ENCODE data around the gene ADAM29.
"Not testable (repeated sequence)": the region's sequence is repeated elsewhere in the genome, so short reads cannot be mapped to it uniquely, and the experiment has no call there.

Gene ADAM29

GRCh38 chr4:174996079-174996478, 77.9 kb downstream of the ADAM29 start:
- DNase-seq = no peak
- H3K36me3 ChIP-seq (replicated peaks; ENCODE audit: insufficient read depth, low read length) = no peaks in the 10 kb centered on the region
- no peaks in the 10 kb centered on the region for H3K79me2 ChIP-seq (ENCODE audit: low read length)
- no peaks in the 10 kb centered on the region for H3F3A ChIP-seq (ENCODE audit: insufficient read depth, low read length)
- H3K4me3 ChIP-seq (ENCODE audit: low read length) = no peak overlapping the region
- H3K27ac ChIP-seq (ENCODE audit: low read length) = no peak overlapping the region
- H4K20me1 ChIP-seq (ENCODE audit: insufficient read depth, low read length) = no peaks in the 10 kb centered on the region
- no peaks in the 10 kb centered on the region for H3K4me1 ChIP-seq (ENCODE audit: low read length)
- no peaks in the 10 kb centered on the region for H3K9me2 ChIP-seq (replicated peaks; ENCODE audit: insufficient read depth, low read length)
- TF ChIP-seq EZH2phosphoT487 (IDR thresholded peaks at IDR 0.05; ENCODE audit: low read length) (no peak), EZH2 (optimal IDR thresholded peaks at IDR 0.05; ENCODE audit: low read depth, low read length) (no peak), CTCF (IDR thresholded peaks at IDR 0.05; ENCODE audit: low read length) (no peak)
- no peak overlapping the region for H3K9ac ChIP-seq (ENCODE audit: low read length)
- H2AFZ ChIP-seq (ENCODE audit: low read length) = no peak overlapping the region
- H3K27me3 ChIP-seq (replicated peaks; ENCODE audit: insufficient read depth, low read length) = no peaks in the 10 kb centered on the region
- H3K4me2 ChIP-seq (ENCODE audit: low read depth, low read length) = no peak overlapping the region
- H3K9me3 ChIP-seq (replicated peaks; ENCODE audit: insufficient read depth, low read length) = no peaks in the 10 kb centered on the region

- Histone ChIP-seq H2AFZ (ENCODE audit: low read length) (no peak overlapping the region), H3K4me2 (ENCODE audit: low read depth, low read length) (no peak overlapping the region)
- no peak for DNase-seq
Observed at GRCh38 chr4:174999407-174999806, 81.2 kb downstream of the ADAM29 start.

GRCh38 chr4:175017751-175018150, 99.6 kb downstream of the ADAM29 start:
- no peaks in the 10 kb centered on the region for H3K79me2 ChIP-seq (ENCODE audit: low read length)
- TF ChIP-seq EZH2 (optimal IDR thresholded peaks at IDR 0.05; ENCODE audit: low read depth, low read length) = no peak
- no peak for TF ChIP-seq CTCF (IDR thresholded peaks at IDR 0.05; ENCODE audit: low read length)
- no peak for TF ChIP-seq EZH2phosphoT487 (IDR thresholded peaks at IDR 0.05; ENCODE audit: low read length)
- H3K4me2 ChIP-seq (ENCODE audit: low read depth, low read length) = no peak overlapping the region

More at GRCh38 chr4:174999407-174999806, 81.2 kb downstream of the ADAM29 start:
- no peaks in the 10 kb centered on the region for H3K36me3 ChIP-seq (replicated peaks; ENCODE audit: insufficient read depth, low read length)
- H3F3A ChIP-seq (ENCODE audit: insufficient read depth, low read length) = no peaks in the 10 kb centered on the region
- no peak overlapping the region for H3K27ac ChIP-seq (ENCODE audit: low read length)
- TF ChIP-seq EZH2 (optimal IDR thresholded peaks at IDR 0.05; ENCODE audit: low read depth, low read length) = no peak
- no peak for TF ChIP-seq EZH2phosphoT487 (IDR thresholded peaks at IDR 0.05; ENCODE audit: low read length)
- no peak for TF ChIP-seq CTCF (IDR thresholded peaks at IDR 0.05; ENCODE audit: low read length)
- H3K27me3 ChIP-seq (replicated peaks; ENCODE audit: insufficient read depth, low read length) = no peaks in the 10 kb centered on the region
- no peaks in the 10 kb centered on the region for H3K79me2 ChIP-seq (ENCODE audit: low read length)
- H3K4me3 ChIP-seq (ENCODE audit: low read length) = no peak overlapping the region
- no peaks in the 10 kb centered on the region for H3K9me2 ChIP-seq (replicated peaks; ENCODE audit: insufficient read depth, low read length)
- H3K9ac ChIP-seq (ENCODE audit: low read length) = no peak overlapping the region
- no peaks in the 10 kb centered on the region for H3K9me3 ChIP-seq (replicated peaks; ENCODE audit: insufficient read depth, low read length)
- no peaks in the 10 kb centered on the region for H4K20me1 ChIP-seq (ENCODE audit: insufficient read depth, low read length)
- H3K4me1 ChIP-seq (ENCODE audit: low read length) = no peaks in the 10 kb centered on the region

GRCh38 chr4:175019447-175019846, 101.3 kb downstream of the ADAM29 start:
- not testable (repeated sequence) for H3K9ac ChIP-seq (ENCODE audit: low read length)

More at GRCh38 chr4:175017751-175018150, 99.6 kb downstream of the ADAM29 start:
- Histone ChIP-seq H4K20me1 (ENCODE audit: insufficient read depth, low read length) (no peaks in the 10 kb centered on the region), H3K4me3 (ENCODE audit: low read length) (no peak overlapping the region), H3K27ac (ENCODE audit: low read length) (no peak overlapping the region), H3K9ac (ENCODE audit: low read length) (no peak overlapping the region), H3K9me2 (replicated peaks; ENCODE audit: insufficient read depth, low read length) (no peaks in the 10 kb centered on the region), H2AFZ (ENCODE audit: low read length) (no peak overlapping the region), H3K27me3 (replicated peaks; ENCODE audit: insufficient read depth, low read length) (no peaks in the 10 kb centered on the region), H3F3A (ENCODE audit: insufficient read depth, low read length) (no peaks in the 10 kb centered on the region), H3K9me3 (replicated peaks; ENCODE audit: insufficient read depth, low read length) (no peaks in the 10 kb centered on the region), H3K4me1 (ENCODE audit: low read length) (no peaks in the 10 kb centered on the region), H3K36me3 (replicated peaks; ENCODE audit: insufficient read depth, low read length) (no peaks in the 10 kb centered on the region)
- no peak for DNase-seq

More at GRCh38 chr4:175019447-175019846, 101.3 kb downstream of the ADAM29 start:
- not testable (repeated sequence) for H3K27me3 ChIP-seq (replicated peaks; ENCODE audit: insufficient read depth, low read length); H3K36me3 ChIP-seq (replicated peaks; ENCODE audit: insufficient read depth, low read length); DNase-seq; H3K79me2 ChIP-seq (ENCODE audit: low read length); H3K4me1 ChIP-seq (ENCODE audit: low read length); H3K9me3 ChIP-seq (replicated peaks; ENCODE audit: insufficient read depth, low read length); H3F3A ChIP-seq (ENCODE audit: insufficient read depth, low read length); H3K9me2 ChIP-seq (replicated peaks; ENCODE audit: insufficient read depth, low read length); H2AFZ ChIP-seq (ENCODE audit: low read length); H3K4me3 ChIP-seq (ENCODE audit: low read length); H3K27ac ChIP-seq (ENCODE audit: low read length); H3K4me2 ChIP-seq (ENCODE audit: low read depth, low read length); H4K20me1 ChIP-seq (ENCODE audit: insufficient read depth, low read length)

All from MM.1S (cell line).